ENCODE measurements around the gene LCLAT1.

LCLAT1 gene

GRCh38 chr2:30405260-30405605 lies 41.8 kb upstream of the LCLAT1 start:
- no peaks in the 10 kb centered on the region for H3K9me3 ChIP-seq (ENCODE audit: insufficient read depth, low read length)
- no peaks in the 10 kb centered on the region for H3K36me3 ChIP-seq (ENCODE audit: low read length)
- H3K9me2 ChIP-seq (replicated peaks; ENCODE audit: insufficient read depth, low read length), result no peaks in the 10 kb centered on the region
- no peak overlapping the region for H2AFZ ChIP-seq (ENCODE audit: low read depth, low read length, severe bottlenecking)
- no peak for TF ChIP-seq EZH2phosphoT487 (conservative IDR thresholded peaks at IDR 0.05; ENCODE audit: low read length)
- no peaks in the 10 kb centered on the region for H4K20me1 ChIP-seq (ENCODE audit: low read depth, low read length)
- H3K4me2 ChIP-seq (ENCODE audit: low read depth, low read length, poor library complexity, severe bottlenecking), result no peak overlapping the region
- no peak overlapping the region for H3K4me3 ChIP-seq (ENCODE audit: insufficient read depth, low read length, poor library complexity, severe bottlenecking)
- H3F3A ChIP-seq (ENCODE audit: insufficient read depth), result no peaks in the 10 kb centered on the region
- H3K27me3 ChIP-seq (ENCODE audit: low read length), result 0 out of 2 replicates have a peak, but pooled peaks cover 3% of the 10 kb centered on the region
- no peak overlapping the region for H3K9ac ChIP-seq (ENCODE audit: low read length)
- H3K27ac ChIP-seq (ENCODE audit: low read depth, low read length), result no peak overlapping the region
- no peaks in the 10 kb centered on the region for H3K79me2 ChIP-seq (ENCODE audit: insufficient read depth, low read length)

- H4K20me1 ChIP-seq (ENCODE audit: low read depth, low read length), result no peaks in the 10 kb centered on the region
- H3K27ac ChIP-seq (ENCODE audit: low read depth, low read length), result no peak overlapping the region
- no peaks in the 10 kb centered on the region for H3F3A ChIP-seq (ENCODE audit: insufficient read depth)
- no peaks in the 10 kb centered on the region for H3K9me2 ChIP-seq (replicated peaks; ENCODE audit: insufficient read depth, low read length)
- H3K36me3 ChIP-seq (ENCODE audit: low read length), result no peaks in the 10 kb centered on the region
- no peaks in the 10 kb centered on the region for H3K27me3 ChIP-seq (ENCODE audit: low read length)
- no peak for TF ChIP-seq EZH2phosphoT487 (conservative IDR thresholded peaks at IDR 0.05; ENCODE audit: low read length)
- TF ChIP-seq CTCF (IDR thresholded peaks at IDR 0.05; ENCODE audit: insufficient read depth, low read length, poor library complexity, severe bottlenecking), result no peak
- no peak overlapping the region for H3K4me2 ChIP-seq (ENCODE audit: low read depth, low read length, poor library complexity, severe bottlenecking)
- H3K9ac ChIP-seq (ENCODE audit: low read length), result no peak overlapping the region
- H2AFZ ChIP-seq (ENCODE audit: low read depth, low read length, severe bottlenecking), result no peak overlapping the region
- no peak overlapping the region for H3K4me3 ChIP-seq (ENCODE audit: insufficient read depth, low read length, poor library complexity, severe bottlenecking)
- H3K9me3 ChIP-seq (ENCODE audit: insufficient read depth, low read length), result no peaks in the 10 kb centered on the region
- H3K79me2 ChIP-seq (ENCODE audit: insufficient read depth, low read length), result no peaks in the 10 kb centered on the region
These were observed 40.2 kb upstream of the LCLAT1 start for GRCh38 chr2:30406853-30407252.

GRCh38 chr2:30408961-30409387 lies 38.1 kb upstream of the LCLAT1 start:
- no peak overlapping the region for H3K9ac ChIP-seq (ENCODE audit: low read length)
- H3K27ac ChIP-seq (ENCODE audit: low read depth, low read length), result no peak overlapping the region
- H3K36me3 ChIP-seq (ENCODE audit: low read length), result no peaks in the 10 kb centered on the region
- H3K4me3 ChIP-seq (ENCODE audit: insufficient read depth, low read length, poor library complexity, severe bottlenecking), result no peak overlapping the region
- no peaks in the 10 kb centered on the region for H3K79me2 ChIP-seq (ENCODE audit: insufficient read depth, low read length)
- no peaks in the 10 kb centered on the region for H3K9me3 ChIP-seq (ENCODE audit: insufficient read depth, low read length)
- H3F3A ChIP-seq (ENCODE audit: insufficient read depth), result no peaks in the 10 kb centered on the region
- TF ChIP-seq EZH2phosphoT487 (conservative IDR thresholded peaks at IDR 0.05; ENCODE audit: low read length) (no peak), CTCF (IDR thresholded peaks at IDR 0.05; ENCODE audit: insufficient read depth, low read length, poor library complexity, severe bottlenecking) (no peak)
- H4K20me1 ChIP-seq (ENCODE audit: low read depth, low read length), result no peaks in the 10 kb centered on the region
- no peaks in the 10 kb centered on the region for H3K27me3 ChIP-seq (ENCODE audit: low read length)
- H2AFZ ChIP-seq (ENCODE audit: low read depth, low read length, severe bottlenecking), result no peak overlapping the region
- H3K9me2 ChIP-seq (replicated peaks; ENCODE audit: insufficient read depth, low read length), result no peaks in the 10 kb centered on the region
- no peak overlapping the region for H3K4me2 ChIP-seq (ENCODE audit: low read depth, low read length, poor library complexity, severe bottlenecking)

GRCh38 chr2:30410217-30410616 lies 36.8 kb upstream of the LCLAT1 start:
- Histone ChIP-seq H3K27ac (ENCODE audit: low read depth, low read length) (no peak overlapping the region), H3K9ac (ENCODE audit: low read length) (no peak overlapping the region)

More at GRCh38 chr2:30410217-30410616, 36.8 kb upstream of the LCLAT1 start:
- Histone ChIP-seq H3K27me3 (ENCODE audit: low read length) (no peaks in the 10 kb centered on the region), H3F3A (ENCODE audit: insufficient read depth) (no peaks in the 10 kb centered on the region), H3K36me3 (ENCODE audit: low read length) (no peaks in the 10 kb centered on the region), H3K9me2 (replicated peaks; ENCODE audit: insufficient read depth, low read length) (no peaks in the 10 kb centered on the region), H3K4me2 (ENCODE audit: low read depth, low read length, poor library complexity, severe bottlenecking) (no peak overlapping the region), H2AFZ (ENCODE audit: low read depth, low read length, severe bottlenecking) (no peak overlapping the region), H3K4me3 (ENCODE audit: insufficient read depth, low read length, poor library complexity, severe bottlenecking) (no peak overlapping the region), H3K79me2 (ENCODE audit: insufficient read depth, low read length) (no peaks in the 10 kb centered on the region), H3K9me3 (ENCODE audit: insufficient read depth, low read length) (no peaks in the 10 kb centered on the region), H4K20me1 (ENCODE audit: low read depth, low read length) (no peaks in the 10 kb centered on the region)
- TF ChIP-seq CTCF (IDR thresholded peaks at IDR 0.05; ENCODE audit: insufficient read depth, low read length, poor library complexity, severe bottlenecking) (no peak), EZH2phosphoT487 (conservative IDR thresholded peaks at IDR 0.05; ENCODE audit: low read length) (no peak)
